Neural progenitor cell (in vitro differentiated cells): ENCODE results near the gene LEKR1.

Experiments
- CTCF ChIP-seq: fragments of 200-600 bp; sonication (generic); IDR thresholded peaks from 2 replicates; pipeline ENCODE4 v1.5.1; 2017; ENCODE audit warnings: antibody characterized with exemption, mild to moderate bottlenecking
- EZH2 ChIP-seq: fragments of 200-600 bp; sonication (generic); IDR thresholded peaks from 2 replicates; pipeline ENCODE4 v1.6.1; 2017; ENCODE audit warnings: antibody characterized with exemption, mild to moderate bottlenecking, moderate library complexity

GRCh38 chr3:157064402-157064801 is 238.2 kb downstream of the LEKR1 start:
- TF ChIP-seq CTCF: no peak
- no peak for TF ChIP-seq EZH2
